DND-41 (cell line): Measurements from ENCODE around the gene C1orf174.

Source experiments
- EZH2 ChIP-seq: IDR thresholded peaks from 3 replicates; pipeline ENCODE4 v1.6.1; 2012; ENCODE audit warnings: borderline replicate concordance, low read depth, mild to moderate bottlenecking, moderate library complexity, low read length, inconsistent platforms; ENCODE audit not compliant: severe bottlenecking
- TF ChIP-seq, protein P1 (sequence below): IDR thresholded peaks from 2 replicates; pipeline ENCODE4 v1.5.1; 2012; ENCODE audit warnings: borderline replicate concordance, low read length, moderate library complexity, mild to moderate bottlenecking; ENCODE audit not compliant: poor library complexity, severe bottlenecking; ENCODE audit errors: extremely low read depth

DNA sequence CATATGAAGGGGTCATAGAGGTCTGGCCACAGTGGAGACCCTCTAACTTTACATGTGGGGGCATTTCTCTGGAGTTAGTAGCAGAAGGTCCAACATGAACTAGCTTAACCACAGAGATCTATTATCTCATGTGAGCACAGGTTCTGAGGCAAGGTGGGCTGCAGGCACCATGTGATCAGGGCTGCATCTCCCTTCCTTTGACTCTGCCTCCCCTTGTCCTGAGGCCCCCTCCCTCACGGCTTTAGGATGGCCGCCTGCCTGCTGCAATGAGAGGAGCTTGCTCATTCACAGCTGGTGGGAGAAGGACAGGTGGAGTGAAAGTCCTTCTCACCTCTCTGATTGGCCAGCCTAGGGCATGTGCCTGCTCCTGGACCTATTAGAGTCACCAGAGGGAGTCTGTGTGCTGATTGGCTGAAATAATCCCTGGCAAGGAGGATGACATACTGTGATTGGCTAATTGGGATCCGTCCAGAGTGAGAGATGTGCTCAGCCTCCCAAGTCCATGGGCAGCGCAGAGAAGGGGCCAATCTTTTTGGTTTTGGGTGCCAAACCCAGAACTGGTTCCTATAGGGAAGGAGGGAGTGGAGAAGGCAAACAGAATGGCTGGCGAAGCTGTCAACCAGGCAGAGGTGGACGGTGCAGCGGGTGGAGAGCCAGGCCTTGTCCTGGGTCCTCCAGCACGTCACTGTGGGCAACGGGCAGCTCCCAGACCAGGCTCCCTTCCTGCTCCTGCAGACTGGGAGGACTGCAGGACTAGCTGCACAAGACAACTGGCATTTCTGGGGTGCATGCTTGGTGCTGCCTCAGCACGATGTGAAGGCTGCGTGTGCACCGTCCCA, 39.4 kb upstream of the C1orf174 start:
- TF ChIP-seq, protein P1, sequence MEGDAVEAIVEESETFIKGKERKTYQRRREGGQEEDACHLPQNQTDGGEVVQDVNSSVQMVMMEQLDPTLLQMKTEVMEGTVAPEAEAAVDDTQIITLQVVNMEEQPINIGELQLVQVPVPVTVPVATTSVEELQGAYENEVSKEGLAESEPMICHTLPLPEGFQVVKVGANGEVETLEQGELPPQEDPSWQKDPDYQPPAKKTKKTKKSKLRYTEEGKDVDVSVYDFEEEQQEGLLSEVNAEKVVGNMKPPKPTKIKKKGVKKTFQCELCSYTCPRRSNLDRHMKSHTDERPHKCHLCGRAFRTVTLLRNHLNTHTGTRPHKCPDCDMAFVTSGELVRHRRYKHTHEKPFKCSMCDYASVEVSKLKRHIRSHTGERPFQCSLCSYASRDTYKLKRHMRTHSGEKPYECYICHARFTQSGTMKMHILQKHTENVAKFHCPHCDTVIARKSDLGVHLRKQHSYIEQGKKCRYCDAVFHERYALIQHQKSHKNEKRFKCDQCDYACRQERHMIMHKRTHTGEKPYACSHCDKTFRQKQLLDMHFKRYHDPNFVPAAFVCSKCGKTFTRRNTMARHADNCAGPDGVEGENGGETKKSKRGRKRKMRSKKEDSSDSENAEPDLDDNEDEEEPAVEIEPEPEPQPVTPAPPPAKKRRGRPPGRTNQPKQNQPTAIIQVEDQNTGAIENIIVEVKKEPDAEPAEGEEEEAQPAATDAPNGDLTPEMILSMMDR: no peak
- TF ChIP-seq EZH2: no peak
